DMS 273 (cell line): ENCODE data around the gene CDK14.
A peak's percentile ranks its signal among the peaks of the same experiment; 100 is the strongest.

Experiments used
- DNase-seq: peaks from one replicate; lab custom pipeline; 2025; ENCODE audit not compliant: unreplicated experiment; lab: John Stamatoyannopoulos, UW

Gene CDK14

GRCh38 chr7:90933984-90934383 lies 337.9 kb downstream of the CDK14 start:
- DNase-seq: peak; percentile 92

- no peak for DNase-seq
Measured at GRCh38 chr7:90938371-90938770, 342.2 kb downstream of the CDK14 start.

GRCh38 chr7:90939666-90940065 lies 343.5 kb downstream of the CDK14 start:
- DNase-seq: no peak

- DNase-seq: no peak
Measured at GRCh38 chr7:90944021-90944420, 347.9 kb downstream of the CDK14 start.

GRCh38 chr7:90945104-90945787 lies 349.1 kb downstream of the CDK14 start:
- DNase-seq: no peak

- no peak for DNase-seq
Measured at GRCh38 chr7:90946730-90947501, 350.8 kb downstream of the CDK14 start.

- DNase-seq: no peak
Measured at GRCh38 chr7:90948085-90948484, 352.0 kb downstream of the CDK14 start.

GRCh38 chr7:90951229-90951628 lies 355.1 kb downstream of the CDK14 start:
- no peak for DNase-seq

GRCh38 chr7:90951986-90952954 lies 356.1 kb downstream of the CDK14 start:
- peak; percentile 49 for DNase-seq

- DNase-seq: peak; percentile 93
Measured at GRCh38 chr7:90955641-90956207, 359.6 kb downstream of the CDK14 start.

- no peak for DNase-seq
Measured at GRCh38 chr7:90957883-90958282, 361.8 kb downstream of the CDK14 start.

GRCh38 chr7:90958647-90959046 lies 362.5 kb downstream of the CDK14 start:
- peak; percentile 57 for DNase-seq

- DNase-seq: no peak
Measured at GRCh38 chr7:90961037-90961725, 365.1 kb downstream of the CDK14 start.

GRCh38 chr7:90965211-90965610 lies 369.1 kb downstream of the CDK14 start:
- DNase-seq: no peak

- no peak for DNase-seq
Measured at GRCh38 chr7:90966346-90966745, 370.2 kb downstream of the CDK14 start.

GRCh38 chr7:90968871-90969270 lies 372.8 kb downstream of the CDK14 start:
- no peak for DNase-seq

- peak; percentile 35 for DNase-seq
Measured at GRCh38 chr7:90972906-90973550, 376.9 kb downstream of the CDK14 start.

GRCh38 chr7:90977056-90977455 lies 380.9 kb downstream of the CDK14 start:
- DNase-seq: no peak

GRCh38 chr7:90980545-90980944 lies 384.4 kb downstream of the CDK14 start:
- no peak for DNase-seq

GRCh38 chr7:90982228-90982627 lies 386.1 kb downstream of the CDK14 start:
- DNase-seq: no peak
